ENCODE measurements around the gene TLX2. TPM values are rescaled to one million over a fixed set of nuclear protein-coding genes. Genes with fewer than 3 reads are reported as not detected.

Gene TLX2
- total and polyA plus RNA-seq, 2 of the 13 experiments (the other 11 are each of a cell fraction or from before 2014, with no cell fraction given): 0.05 to 0.20 TPM

- TF ChIP-seq SRSF4 (IDR thresholded peaks at IDR 0.05; ENCODE audit: low read depth, low read length, poor library complexity, severe bottlenecking): no peak
- TF ChIP-seq CHCHD3 (CRISPR knock-in tag; IDR thresholded peaks at IDR 0.05): no peak
- TF ChIP-seq ARID5B (CRISPR knock-in tag; IDR thresholded peaks at IDR 0.05): peak; percentile 69
- TF ChIP-seq PCBP1 (IDR thresholded peaks at IDR 0.05; ENCODE audit: borderline replicate concordance, low read depth, low read length): 0 out of 2 replicates have a peak, but pooled peaks have one; percentile 88
- peak; percentile 68 for TF ChIP-seq BRD4 (CRISPR knock-in tag; IDR thresholded peaks at IDR 0.05)
- TF ChIP-seq HIC2 (CRISPR knock-in tag; IDR thresholded peaks at IDR 0.05; ENCODE audit: low read depth): no peak; the same call in 1 of the 2 replicates
- peak; percentile 76; the same call in 1 of the 2 replicates for TF ChIP-seq CBX5 (CRISPR knock-in tag; IDR thresholded peaks at IDR 0.05; ENCODE audit: borderline replicate concordance)
- peak; percentile 86; the same call in 1 of the 2 replicates for TF ChIP-seq ZNF670 (CRISPR knock-in tag; IDR thresholded peaks at IDR 0.05; ENCODE audit: borderline replicate concordance)
- TF ChIP-seq MTF2 (CRISPR knock-in tag; IDR thresholded peaks at IDR 0.05; ENCODE audit: borderline replicate concordance): peak; percentile 82
- TF ChIP-seq MIER2 (CRISPR knock-in tag; IDR thresholded peaks at IDR 0.05): no peak
- TF ChIP-seq CSRNP2 (CRISPR knock-in tag; conservative IDR thresholded peaks at IDR 0.05; ENCODE audit: low read depth): no peak
- peak; percentile 88 for TF ChIP-seq KMT2B (CRISPR knock-in tag; IDR thresholded peaks at IDR 0.05)
- TF ChIP-seq, protein P1, sequence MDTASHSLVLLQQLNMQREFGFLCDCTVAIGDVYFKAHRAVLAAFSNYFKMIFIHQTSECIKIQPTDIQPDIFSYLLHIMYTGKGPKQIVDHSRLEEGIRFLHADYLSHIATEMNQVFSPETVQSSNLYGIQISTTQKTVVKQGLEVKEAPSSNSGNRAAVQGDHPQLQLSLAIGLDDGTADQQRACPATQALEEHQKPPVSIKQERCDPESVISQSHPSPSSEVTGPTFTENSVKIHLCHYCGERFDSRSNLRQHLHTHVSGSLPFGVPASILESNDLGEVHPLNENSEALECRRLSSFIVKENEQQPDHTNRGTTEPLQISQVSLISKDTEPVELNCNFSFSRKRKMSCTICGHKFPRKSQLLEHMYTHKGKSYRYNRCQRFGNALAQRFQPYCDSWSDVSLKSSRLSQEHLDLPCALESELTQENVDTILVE (CRISPR knock-in tag; IDR thresholded peaks at IDR 0.05): peak; percentile 96
- no peak; the same call in none of the 2 replicates for TF ChIP-seq ZNF225 (CRISPR knock-in tag; IDR thresholded peaks at IDR 0.05)
- no peak for TF ChIP-seq JARID2 (CRISPR knock-in tag; IDR thresholded peaks at IDR 0.05; ENCODE audit: insufficient replicate concordance)
Observed at GRCh38 chr2:74482801-74483674, 31.2 kb upstream of the TLX2 start, which contains the start of the genes CCDC142 and TTC31 (continued).

All from HepG2 (cell line).